Astrocyte of the spinal cord (primary cell): ENCODE results near the gene GOLGA1.

ENCODE experiments used
- DNase-seq: peaks from one replicate; pipeline ENCODE4 v3.0.0; 2011; ENCODE audit warnings: low read depth, low spot score
- H3K4me3 ChIP-seq: 2 replicates; pipeline ENCODE4 v1.5.1; 2011; ENCODE audit warnings: low read depth, mild to moderate bottlenecking, low read length, moderate library complexity
- CTCF ChIP-seq: IDR thresholded peaks from 2 replicates; pipeline ENCODE4 v1.5.1; 2012; ENCODE audit warnings: low read depth, mild to moderate bottlenecking, low read length, inconsistent platforms
- in situ Hi-C: cut with HindIII; loops from 2 replicates; pipeline ENCODE4 v1.10.0; 2017; ENCODE audit warnings: low sequenced_read_pairs

Gene GOLGA1

GRCh38 chr9:124855944-124856765 is 84.7 kb downstream of the GOLGA1 start:
- DNase-seq, result no peak
- peak; percentile 59 for TF ChIP-seq CTCF
- in situ Hi-C loops, result no loop called here
- H3K4me3 ChIP-seq, result no peak overlapping the region

GRCh38 chr9:124855566-124855943 is 85.3 kb downstream of the GOLGA1 start:
- H3K4me3 ChIP-seq, result no peak overlapping the region
- no peak for DNase-seq
- no peak for TF ChIP-seq CTCF
- in situ Hi-C loops, result no loop called here

GRCh38 chr9:124854822-124855221 is 86.1 kb downstream of the GOLGA1 start:
- in situ Hi-C loops, result no loop called here
- no peak for DNase-seq
- TF ChIP-seq CTCF, result no peak
- H3K4me3 ChIP-seq, result no peak overlapping the region

- no peak for TF ChIP-seq CTCF
- no peak for DNase-seq
- in situ Hi-C loops, result no loop called here
- no peak overlapping the region for H3K4me3 ChIP-seq
Observed at GRCh38 chr9:124854161-124854560, 86.7 kb downstream of the GOLGA1 start.

GRCh38 chr9:124853605-124854143 is 87.2 kb downstream of the GOLGA1 start:
- no peak for DNase-seq
- in situ Hi-C loops, result no loop called here
- H3K4me3 ChIP-seq, result peak overlapping the region; percentile 44
- no peak for TF ChIP-seq CTCF

- DNase-seq, result peak; percentile 77
- H3K4me3 ChIP-seq, result peak within 1 kb of the TSS; percentile 44
- in situ Hi-C loops, result no loop called here
- peak; percentile 77 for TF ChIP-seq CTCF
Observed at GRCh38 chr9:124852829-124853531, 87.9 kb downstream of the GOLGA1 start, which contains the start of gene WDR38. WDR38 (plus strand) TSS chr9:124853460; CDS start chr9:124853532, 72 bp downstream.
